ENCODE measurements around the gene STK24.

GRCh38 chr13:98595134-98595533 is 18.2 kb upstream of the STK24 start:
- no peak for TF ChIP-seq CTCF (IDR thresholded peaks at IDR 0.05)
- TF ChIP-seq POLR2A (IDR thresholded peaks at IDR 0.05): no peak

All from tibial nerve (tissue), 3 donors.